Fibroblast of lung (primary cell): ENCODE data around the gene PMP22.
"Not testable (repeated sequence)": the region's sequence is repeated elsewhere in the genome, so short reads cannot be mapped to it uniquely, and the experiment has no call there.

Source experiments
- EZH2 ChIP-seq: IDR thresholded peaks from 2 replicates; pipeline ENCODE4 v1.5.1; 2012; ENCODE audit warnings: low read length, control low read depth, mild to moderate bottlenecking; ENCODE audit errors: missing control alignments
- TF ChIP-seq, protein P1 (sequence below), 2 donors: IDR thresholded peaks in 1 of 2; conservative IDR thresholded peaks in 1 of 2; 1 replicate in 1 of 2; 2 replicates in 1 of 2; pipeline ENCODE4 v1.5.1; 2011 to 2012; ENCODE audit warnings: low read length in 2 of 2, control low read depth in 1 of 2, inconsistent platforms in 1 of 2, low read depth in 1 of 2, mild to moderate bottlenecking in 1 of 2

DNA sequence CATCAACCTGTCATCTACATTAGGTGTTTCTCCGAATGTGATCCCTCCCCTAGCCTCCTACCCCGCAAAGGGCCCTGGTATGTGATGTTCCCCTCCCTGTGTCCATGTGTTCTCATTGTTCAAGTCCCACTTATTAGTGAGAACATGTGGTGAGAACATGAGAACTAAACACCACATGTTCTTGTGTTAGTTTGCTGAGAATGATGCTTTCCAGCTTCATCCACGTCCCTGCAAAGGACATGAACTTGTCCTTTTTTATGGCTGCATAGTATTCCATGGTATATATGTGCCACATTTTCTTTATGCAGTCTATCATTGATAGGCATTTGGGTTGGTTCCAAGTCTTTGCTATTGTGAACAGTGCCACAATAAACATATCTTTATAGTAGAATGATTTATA lies 43.3 kb downstream of the PMP22 start:
- TF ChIP-seq, protein P1, sequence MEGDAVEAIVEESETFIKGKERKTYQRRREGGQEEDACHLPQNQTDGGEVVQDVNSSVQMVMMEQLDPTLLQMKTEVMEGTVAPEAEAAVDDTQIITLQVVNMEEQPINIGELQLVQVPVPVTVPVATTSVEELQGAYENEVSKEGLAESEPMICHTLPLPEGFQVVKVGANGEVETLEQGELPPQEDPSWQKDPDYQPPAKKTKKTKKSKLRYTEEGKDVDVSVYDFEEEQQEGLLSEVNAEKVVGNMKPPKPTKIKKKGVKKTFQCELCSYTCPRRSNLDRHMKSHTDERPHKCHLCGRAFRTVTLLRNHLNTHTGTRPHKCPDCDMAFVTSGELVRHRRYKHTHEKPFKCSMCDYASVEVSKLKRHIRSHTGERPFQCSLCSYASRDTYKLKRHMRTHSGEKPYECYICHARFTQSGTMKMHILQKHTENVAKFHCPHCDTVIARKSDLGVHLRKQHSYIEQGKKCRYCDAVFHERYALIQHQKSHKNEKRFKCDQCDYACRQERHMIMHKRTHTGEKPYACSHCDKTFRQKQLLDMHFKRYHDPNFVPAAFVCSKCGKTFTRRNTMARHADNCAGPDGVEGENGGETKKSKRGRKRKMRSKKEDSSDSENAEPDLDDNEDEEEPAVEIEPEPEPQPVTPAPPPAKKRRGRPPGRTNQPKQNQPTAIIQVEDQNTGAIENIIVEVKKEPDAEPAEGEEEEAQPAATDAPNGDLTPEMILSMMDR (conservative IDR thresholded peaks at IDR 0.05 in 1 of 2, IDR thresholded peaks at IDR 0.05 in 1 of 2; ENCODE audit: low read depth in 1 of 2, low read length in 2 of 2) = not testable (repeated sequence)
- TF ChIP-seq EZH2 = not testable (repeated sequence)
